ENCODE measurements around the gene OR10H4.
"Not testable (repeated sequence)": the region's sequence is repeated elsewhere in the genome, so short reads cannot be mapped to it uniquely, and the experiment has no call there.

Gene OR10H4

DNA sequence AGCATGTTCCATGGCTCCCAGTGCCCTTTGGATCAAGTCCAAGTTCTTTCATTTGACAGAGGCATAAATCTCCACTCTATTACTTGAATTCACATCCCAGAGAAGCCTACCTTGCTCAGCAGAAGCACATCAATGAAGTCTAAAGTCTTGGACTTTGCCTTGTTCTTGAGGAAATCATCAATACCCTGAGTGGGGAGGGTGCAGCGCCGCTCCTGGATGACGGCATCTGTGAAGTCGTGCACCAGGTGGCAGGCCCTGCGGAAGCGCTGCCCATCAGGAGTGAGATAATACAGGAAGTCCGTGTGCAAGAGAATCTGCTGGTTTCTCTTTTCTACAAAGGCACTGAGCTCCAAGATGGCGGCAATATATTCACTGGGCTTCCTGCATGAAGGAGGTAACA lies 25.1 kb upstream of the OR10H4 start:
- TF ChIP-seq JUND (IDR thresholded peaks at IDR 0.05; ENCODE audit: low read depth): no peak
- in situ Hi-C loops (cut with HindIII; ENCODE audit: low pct_unique_long_range_greater_than_20kb, low sequenced_read_pairs): no loop called here
- DNase-seq (ENCODE audit: low read depth in 1 of 2, low spot score in 1 of 2): no peak

DNA sequence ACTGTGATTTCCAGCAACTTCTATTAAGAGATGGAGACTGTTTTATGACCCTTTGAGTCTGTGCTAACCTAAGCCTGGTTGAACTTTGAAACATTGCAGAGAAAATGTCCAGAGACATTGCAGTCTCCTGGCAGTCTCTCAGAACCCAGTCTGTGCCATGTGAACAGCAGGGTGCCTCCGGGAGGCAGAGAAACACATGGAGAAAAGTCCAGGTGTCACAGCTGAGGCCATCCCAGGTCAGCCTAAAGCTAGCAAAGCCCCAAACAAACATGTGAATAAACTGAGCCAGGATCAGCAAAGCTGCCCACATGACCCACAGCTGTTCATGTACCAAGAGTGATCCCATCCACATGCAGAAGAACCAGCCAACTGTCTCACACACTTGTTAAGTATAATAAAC lies 22.3 kb upstream of the OR10H4 start:
- DNase-seq (ENCODE audit: low read depth in 1 of 2, low spot score in 1 of 2): no peak
- in situ Hi-C loops (cut with HindIII; ENCODE audit: low pct_unique_long_range_greater_than_20kb, low sequenced_read_pairs): no loop called here

DNA sequence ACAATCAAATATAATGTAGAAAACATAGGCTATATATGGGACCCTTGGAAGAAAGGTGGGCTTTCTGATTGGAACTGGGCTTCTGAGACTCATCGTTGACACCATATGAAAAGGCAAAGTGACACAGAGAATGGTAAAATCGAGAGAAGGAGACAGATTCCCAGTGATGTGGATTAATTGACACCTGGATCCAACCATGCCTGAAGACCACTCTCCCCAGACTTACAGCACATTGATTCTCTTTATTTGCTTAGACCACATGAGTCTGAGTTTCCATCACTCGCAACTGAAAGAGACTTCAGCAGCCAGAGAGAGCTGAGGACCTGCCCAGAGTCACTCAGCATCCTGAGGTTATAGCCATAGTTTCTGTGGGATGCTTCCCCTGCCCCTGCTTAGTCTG lies 20.5 kb upstream of the OR10H4 start:
- TF ChIP-seq JUND (IDR thresholded peaks at IDR 0.05; ENCODE audit: low read depth): no peak
- in situ Hi-C loops (cut with HindIII; ENCODE audit: low pct_unique_long_range_greater_than_20kb, low sequenced_read_pairs): no loop called here

More for the DNA sequence above, 22.3 kb upstream of the OR10H4 start:
- TF ChIP-seq JUND (IDR thresholded peaks at IDR 0.05; ENCODE audit: low read depth): no peak

DNA sequence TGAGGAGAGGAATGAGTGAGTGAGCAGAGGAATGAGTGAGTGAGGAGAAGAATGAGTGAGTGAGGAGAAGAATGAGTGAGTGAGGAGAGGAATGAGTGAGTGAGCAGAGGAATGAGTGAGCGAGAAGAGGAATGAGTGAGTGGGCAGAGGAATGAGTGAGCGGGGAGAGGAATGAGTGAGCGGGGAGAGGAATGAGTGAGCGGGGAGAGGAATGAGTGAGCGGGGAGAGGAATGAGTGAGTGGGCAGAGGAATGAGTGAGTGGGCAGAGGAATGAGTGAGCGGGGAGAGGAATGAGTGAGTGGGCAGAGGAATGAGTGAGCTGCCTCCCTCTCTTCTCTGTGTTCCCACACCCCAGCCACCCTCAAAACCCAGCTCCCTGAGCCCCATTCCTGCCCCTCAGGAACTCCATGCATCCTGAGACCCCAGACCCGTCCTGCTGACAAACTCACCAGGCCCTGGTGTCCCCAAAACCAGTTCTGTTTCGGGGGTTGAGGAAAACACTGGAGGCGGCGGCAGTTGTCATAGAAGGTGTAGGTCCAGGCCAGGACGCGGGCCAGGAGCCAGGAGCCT lies 15.0 kb upstream of the OR10H4 start:
- DNase-seq (ENCODE audit: low read depth in 1 of 2, low spot score in 1 of 2); in situ Hi-C loops (cut with HindIII; ENCODE audit: low pct_unique_long_range_greater_than_20kb, low sequenced_read_pairs): not testable (repeated sequence)

More for the DNA sequence above, 20.5 kb upstream of the OR10H4 start:
- DNase-seq (ENCODE audit: low read depth in 1 of 2, low spot score in 1 of 2): no peak

DNA sequence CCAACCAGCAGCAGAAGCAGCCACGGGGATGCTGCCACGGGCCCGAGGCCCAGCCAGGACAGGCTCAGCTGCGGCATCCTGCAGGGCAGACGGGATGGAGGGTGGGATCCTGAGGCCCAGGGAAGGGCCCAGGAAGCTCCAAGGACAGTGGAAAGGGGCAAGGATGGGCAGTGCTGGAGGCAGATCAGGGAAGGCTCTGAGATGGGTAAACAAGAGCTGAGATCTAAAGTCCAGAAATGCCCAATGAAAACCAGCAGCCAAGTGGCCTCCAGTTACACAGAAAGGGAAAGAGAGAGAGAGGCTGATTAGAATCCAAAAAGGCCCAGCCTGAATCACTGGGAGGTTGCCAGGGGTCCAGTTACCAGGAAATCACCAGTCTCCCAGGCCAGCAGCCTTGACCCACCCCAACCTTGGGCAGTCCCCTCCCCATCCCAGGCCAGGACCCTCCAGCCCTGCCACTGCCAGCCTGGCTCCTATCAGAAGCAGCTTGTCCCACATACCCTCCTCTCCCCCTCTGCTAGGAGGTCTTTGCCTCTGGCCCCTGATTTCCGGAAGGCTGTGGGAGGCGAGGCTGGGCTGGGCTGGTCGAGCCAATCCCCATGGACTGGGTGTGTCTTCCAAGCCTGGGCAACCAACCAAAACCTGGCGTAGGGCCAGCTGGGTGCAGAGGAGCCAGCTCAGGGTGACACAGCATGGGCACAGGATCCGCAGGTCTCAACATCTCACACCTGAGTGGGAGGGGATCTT lies 14.3 kb upstream of the OR10H4 start, which contains the start of gene CYP4F11:
Gene CYP4F11 (minus strand): TSS at position 198 of the 747 bp plus-strand sequence. CDS start 121 bp downstream, at position 77.
- in situ Hi-C loops (cut with HindIII; ENCODE audit: low pct_unique_long_range_greater_than_20kb, low sequenced_read_pairs): no loop called here
- TF ChIP-seq JUND (IDR thresholded peaks at IDR 0.05; ENCODE audit: low read depth): no peak
- peak in 1 of 2 experiments; percentile 27 for DNase-seq (ENCODE audit: low read depth in 1 of 2, low spot score in 1 of 2)

DNA sequence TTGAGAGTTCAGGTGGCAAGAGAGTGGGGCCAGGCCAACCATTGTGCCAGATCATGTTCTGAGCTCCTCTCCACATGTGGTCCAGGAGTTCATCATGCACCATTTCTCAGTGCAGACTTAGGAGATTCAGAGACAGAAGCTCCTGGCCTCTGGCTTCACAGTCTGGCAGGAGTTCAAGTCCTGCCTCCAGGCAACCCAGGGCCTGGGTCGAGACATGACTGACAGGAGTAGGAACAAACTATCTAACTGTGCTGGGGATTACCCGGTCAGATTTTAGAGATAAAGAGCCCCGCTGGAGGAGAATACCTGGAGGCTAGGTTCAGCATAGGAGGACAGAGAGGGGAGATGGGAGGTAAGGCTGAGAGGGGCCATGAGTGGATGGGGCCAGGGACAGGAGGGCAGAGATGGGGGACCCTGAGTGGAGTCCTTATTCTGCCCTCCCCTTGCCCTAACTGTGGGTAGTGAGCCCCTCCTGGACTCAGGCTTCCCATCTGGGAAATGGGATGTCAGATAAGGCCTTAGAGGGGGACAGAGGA lies 13.6 kb upstream of the OR10H4 start:
- in situ Hi-C loops (cut with HindIII; ENCODE audit: low pct_unique_long_range_greater_than_20kb, low sequenced_read_pairs): no loop called here
- no peak for TF ChIP-seq JUND (IDR thresholded peaks at IDR 0.05; ENCODE audit: low read depth)
- DNase-seq (ENCODE audit: low read depth in 1 of 2, low spot score in 1 of 2): peak in 1 of 2 experiments; percentile 2

DNA sequence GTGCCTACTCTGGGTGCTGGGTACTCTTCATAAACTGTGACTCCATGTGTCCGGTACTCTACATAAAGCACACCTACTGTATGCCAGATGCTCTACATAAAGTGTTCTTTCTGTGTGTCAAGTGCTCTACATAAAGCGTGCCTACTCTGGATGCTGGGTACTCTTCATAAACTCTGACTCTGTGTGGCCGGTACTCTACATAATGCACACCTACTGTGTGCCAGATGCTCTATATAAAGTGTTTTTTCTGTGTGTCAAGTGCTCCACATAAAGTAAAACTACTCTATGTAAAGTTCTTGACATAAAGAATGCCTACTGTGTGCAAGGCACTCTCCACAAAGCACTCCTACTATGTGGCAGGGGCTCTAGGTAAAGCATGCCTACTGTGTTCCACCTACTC lies 12.6 kb upstream of the OR10H4 start:
- no peak for DNase-seq (ENCODE audit: low read depth in 1 of 2, low spot score in 1 of 2)
- TF ChIP-seq JUND (IDR thresholded peaks at IDR 0.05; ENCODE audit: low read depth): no peak
- in situ Hi-C loops (cut with HindIII; ENCODE audit: low pct_unique_long_range_greater_than_20kb, low sequenced_read_pairs): no loop called here

DNA sequence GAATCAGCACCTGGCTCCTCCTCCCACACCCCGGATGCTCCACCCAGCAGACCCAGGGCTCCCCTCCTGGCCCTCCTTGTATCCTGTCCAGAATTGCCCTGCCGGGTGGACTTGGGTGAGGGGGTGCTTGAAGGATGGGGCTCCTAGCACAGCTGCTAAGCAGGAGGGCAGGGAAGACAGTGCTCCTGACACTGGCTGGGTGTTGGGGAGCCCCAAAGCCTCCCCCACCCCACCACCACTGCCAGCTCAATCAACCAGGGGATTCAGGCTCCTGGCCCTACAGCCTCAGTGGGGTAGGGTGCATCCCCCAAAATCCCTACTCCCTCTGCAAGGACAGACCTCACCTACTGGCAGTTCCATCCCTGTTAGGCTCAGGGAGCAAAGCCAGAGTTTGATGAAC lies 11.9 kb upstream of the OR10H4 start:
- TF ChIP-seq JUND (IDR thresholded peaks at IDR 0.05; ENCODE audit: low read depth): no peak
- in situ Hi-C loops (cut with HindIII; ENCODE audit: low pct_unique_long_range_greater_than_20kb, low sequenced_read_pairs): no loop called here
- no peak for DNase-seq (ENCODE audit: low read depth in 1 of 2, low spot score in 1 of 2)

DNA sequence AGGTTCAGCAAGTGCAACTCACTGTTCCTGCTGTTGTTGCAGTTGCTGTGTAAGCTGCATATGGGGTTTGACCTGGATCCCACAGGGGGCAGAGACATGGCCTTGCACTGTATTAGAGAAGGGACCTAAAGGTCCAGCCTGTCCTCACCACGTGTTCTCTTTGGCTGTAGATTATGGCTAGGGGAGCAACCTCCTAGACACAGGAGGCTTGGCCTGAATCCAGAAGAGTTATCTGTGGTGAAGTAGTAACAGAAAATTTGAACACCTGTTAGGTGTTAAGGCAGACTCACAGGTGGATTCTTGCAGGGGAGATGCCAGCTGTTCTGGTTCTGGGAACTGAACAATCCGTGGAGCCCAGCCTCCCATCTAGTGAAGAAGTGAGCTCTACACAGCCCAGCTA lies 11.0 kb upstream of the OR10H4 start:
- in situ Hi-C loops (cut with HindIII; ENCODE audit: low pct_unique_long_range_greater_than_20kb, low sequenced_read_pairs): no loop called here
- TF ChIP-seq JUND (IDR thresholded peaks at IDR 0.05; ENCODE audit: low read depth): no peak
- DNase-seq (ENCODE audit: low read depth in 1 of 2, low spot score in 1 of 2): no peak

DNA sequence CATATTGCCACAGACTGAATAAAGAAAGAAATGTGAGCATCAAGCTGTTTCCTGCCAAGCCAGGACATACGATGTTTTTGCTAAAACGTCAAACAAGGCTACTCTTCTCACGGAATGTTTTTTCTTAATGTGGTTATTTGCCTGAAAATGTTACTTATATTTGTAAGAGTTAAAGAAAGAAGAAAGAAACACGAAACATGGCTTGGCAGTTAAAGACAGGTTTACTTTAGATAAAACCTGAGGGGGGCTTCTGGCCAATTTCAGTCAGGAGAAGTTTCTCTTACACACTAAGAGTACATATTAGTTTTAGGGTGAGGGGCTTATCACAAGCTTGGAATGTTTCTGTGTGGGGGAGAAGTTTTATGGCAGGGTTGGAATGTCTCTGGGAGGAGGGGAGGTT lies 4.4 kb upstream of the OR10H4 start:
- no peak for TF ChIP-seq JUND (IDR thresholded peaks at IDR 0.05; ENCODE audit: low read depth)
- in situ Hi-C loops (cut with HindIII; ENCODE audit: low pct_unique_long_range_greater_than_20kb, low sequenced_read_pairs): no loop called here
- DNase-seq (ENCODE audit: low read depth in 1 of 2, low spot score in 1 of 2): no peak

DNA sequence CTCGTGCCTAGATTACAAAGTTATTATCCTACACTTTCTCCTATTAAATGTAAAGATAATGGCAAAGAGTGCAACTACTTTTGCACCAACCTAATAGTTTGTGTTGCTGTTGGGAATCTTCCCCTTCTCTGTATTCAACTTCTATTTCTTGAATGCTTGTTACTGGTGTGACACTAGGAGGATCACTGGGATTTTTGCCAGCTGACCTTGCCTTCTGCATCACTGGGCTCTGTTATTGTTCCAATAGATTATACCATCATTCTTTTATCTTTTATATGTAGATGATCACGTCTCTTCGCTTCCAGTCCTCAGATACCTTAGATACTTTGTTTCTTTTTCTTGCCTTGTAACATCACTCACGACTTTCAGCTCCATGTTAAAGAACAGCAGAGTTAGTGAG lies 3.5 kb upstream of the OR10H4 start:
- DNase-seq (ENCODE audit: low read depth in 1 of 2, low spot score in 1 of 2): no peak
- in situ Hi-C loops (cut with HindIII; ENCODE audit: low pct_unique_long_range_greater_than_20kb, low sequenced_read_pairs): no loop called here
- no peak for TF ChIP-seq JUND (IDR thresholded peaks at IDR 0.05; ENCODE audit: low read depth)

DNA sequence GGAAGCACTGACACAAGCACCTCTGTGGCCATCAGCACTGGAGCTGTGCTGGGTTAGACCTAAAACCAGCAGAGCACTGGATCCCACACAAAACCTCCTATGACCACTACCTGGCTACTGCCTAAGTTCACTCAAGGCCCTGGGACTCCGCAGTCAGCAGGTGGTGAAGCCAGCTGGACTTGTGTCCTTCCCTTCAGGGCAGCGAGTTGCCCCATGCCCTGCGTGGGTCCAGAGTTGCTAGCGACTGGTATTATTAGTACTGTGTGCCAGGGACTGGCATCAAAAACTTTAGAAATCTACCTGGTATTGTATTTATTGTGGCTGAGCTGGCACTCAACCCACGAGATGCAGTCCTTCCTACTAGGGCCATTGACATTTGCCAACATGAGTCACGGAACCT lies 6.0 kb downstream of the OR10H4 start:
- in situ Hi-C loops (cut with HindIII; ENCODE audit: low pct_unique_long_range_greater_than_20kb, low sequenced_read_pairs): no loop called here

DNA sequence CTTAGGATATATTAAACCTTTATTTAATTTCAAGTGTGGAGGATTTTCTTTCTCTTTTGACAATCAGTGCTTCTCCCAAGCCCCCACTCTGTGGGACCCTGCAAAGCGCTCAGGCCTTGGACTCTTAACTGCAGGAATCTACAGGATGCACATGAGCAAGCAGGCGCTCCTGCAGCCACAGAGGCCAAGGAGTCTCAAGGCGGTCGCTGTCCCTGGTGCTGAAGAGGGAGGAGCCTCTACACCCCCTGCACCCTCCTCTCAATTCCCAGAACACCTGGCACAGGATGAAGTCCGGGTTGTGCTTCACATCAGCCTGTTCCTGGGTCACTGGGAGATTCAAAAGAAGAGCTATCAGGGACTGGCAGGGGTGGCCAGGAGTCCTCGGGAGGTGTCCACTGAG lies 13.5 kb downstream of the OR10H4 start:
- peak in 1 of 2 experiments; percentile 29 for DNase-seq (ENCODE audit: low read depth in 1 of 2, low spot score in 1 of 2)
- in situ Hi-C loops (cut with HindIII; ENCODE audit: low pct_unique_long_range_greater_than_20kb, low sequenced_read_pairs): no loop called here
- no peak for TF ChIP-seq JUND (IDR thresholded peaks at IDR 0.05; ENCODE audit: low read depth)

More for the DNA sequence above, 6.0 kb downstream of the OR10H4 start:
- no peak for TF ChIP-seq JUND (IDR thresholded peaks at IDR 0.05; ENCODE audit: low read depth)
- no peak for DNase-seq (ENCODE audit: low read depth in 1 of 2, low spot score in 1 of 2)

Measured in T47D (cell line).